ENCODE measurements around the gene FANCE.
"Not testable (repeated sequence)": the region's sequence is repeated elsewhere in the genome, so short reads cannot be mapped to it uniquely, and the experiment has no call there.

The FANCE gene

DNA sequence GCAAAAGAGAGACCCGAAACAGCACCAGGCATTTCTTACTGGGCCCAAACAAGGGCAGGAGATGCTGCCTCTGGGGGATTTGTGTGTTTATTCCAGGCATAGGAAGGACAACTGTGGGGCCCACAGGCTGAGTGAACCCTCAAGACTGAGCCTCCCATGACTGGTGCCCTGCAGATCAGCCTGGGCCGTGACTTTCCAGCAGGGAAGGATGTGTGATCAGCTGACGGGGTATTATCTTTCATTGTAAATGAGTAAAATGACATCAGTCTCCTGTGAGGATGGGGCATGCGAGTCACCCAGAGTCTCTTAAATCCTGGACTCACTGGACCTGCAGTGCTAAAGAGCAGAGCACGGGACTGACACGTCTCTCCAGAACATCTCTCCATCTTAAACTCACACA is 48.6 kb downstream of the FANCE start:
- FAIRE-seq = no peak

DNA sequence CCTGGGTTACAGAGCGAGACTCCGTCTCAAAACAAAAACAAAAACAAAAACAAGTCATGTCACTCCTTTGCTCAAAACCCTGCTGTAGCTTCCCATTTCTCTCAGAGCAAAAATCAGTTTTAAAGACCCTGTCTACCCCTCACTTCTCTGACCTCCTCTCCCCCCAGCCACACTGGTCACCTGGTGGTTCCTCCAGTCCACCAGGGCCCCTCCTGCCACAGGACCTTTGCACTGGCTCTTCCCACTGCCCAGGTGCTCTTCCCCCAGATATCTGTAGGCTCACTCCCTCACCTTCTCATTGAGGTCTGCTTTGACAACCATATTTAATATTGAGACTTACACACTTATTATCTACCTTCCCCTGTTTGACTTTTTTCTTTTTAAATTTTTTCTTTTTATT is 49.6 kb downstream of the FANCE start:
- FAIRE-seq = no peak

DNA sequence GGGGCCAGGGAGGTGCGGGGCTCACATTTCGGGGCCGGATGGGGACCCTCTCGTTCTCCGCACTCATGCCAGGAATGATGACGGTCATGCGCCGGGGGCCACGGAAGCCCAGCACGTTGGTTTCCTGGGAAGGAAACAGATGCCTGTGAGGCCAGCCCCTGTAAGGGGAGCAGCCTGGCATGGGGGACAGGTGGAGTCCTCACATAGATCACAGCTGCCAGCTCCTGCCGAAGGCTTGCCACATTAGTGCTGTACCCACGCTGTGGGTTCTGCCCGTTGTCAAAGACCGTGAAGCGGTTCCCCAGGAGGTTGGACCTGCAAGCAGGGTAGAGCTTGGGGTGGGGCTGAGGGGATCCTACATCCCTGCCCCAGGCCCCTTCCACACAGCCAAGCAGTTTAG is 51.4 kb downstream of the FANCE start:
- FAIRE-seq = no peak

DNA sequence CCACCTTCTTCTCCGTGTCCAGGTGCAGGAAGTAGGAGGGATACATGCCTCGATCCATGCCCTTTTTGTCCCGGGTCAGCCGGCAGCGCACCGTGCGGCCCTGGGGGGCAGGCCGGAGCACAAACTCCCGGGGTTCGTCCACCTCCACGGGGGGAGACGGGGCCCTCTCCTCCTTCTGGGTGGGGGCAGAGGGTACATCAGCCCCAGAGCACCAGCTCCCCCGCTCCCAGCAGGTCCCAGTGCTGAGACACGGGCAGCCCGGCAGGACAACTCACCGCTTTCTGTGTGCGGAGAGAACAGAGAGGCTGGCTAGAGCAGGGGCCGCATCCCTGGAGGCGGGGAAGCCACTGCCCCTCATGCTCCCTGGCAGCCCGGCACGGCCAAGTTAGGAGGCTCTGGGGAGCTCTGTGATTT is 53.9 kb downstream of the FANCE start:
- FAIRE-seq = no peak

DNA sequence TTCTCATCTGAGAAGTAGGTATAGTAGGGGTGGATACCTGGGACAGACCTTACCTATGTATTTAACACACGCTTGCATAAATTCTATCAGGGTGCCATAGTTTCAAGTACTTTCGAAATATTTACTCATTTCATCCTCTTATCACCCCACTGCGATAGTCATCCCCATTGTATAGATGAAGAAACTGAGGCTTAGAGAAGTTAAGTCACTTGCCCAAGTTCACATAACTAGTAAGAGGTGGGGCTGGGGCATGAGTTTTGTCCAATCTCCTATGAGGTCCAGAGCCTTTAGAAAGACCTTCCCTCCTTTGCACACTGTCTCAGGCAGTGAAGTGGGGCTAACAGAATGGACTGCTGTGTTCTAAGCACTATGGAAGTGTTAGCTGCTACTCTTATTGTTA is 54.4 kb downstream of the FANCE start:
- no peak for FAIRE-seq

DNA sequence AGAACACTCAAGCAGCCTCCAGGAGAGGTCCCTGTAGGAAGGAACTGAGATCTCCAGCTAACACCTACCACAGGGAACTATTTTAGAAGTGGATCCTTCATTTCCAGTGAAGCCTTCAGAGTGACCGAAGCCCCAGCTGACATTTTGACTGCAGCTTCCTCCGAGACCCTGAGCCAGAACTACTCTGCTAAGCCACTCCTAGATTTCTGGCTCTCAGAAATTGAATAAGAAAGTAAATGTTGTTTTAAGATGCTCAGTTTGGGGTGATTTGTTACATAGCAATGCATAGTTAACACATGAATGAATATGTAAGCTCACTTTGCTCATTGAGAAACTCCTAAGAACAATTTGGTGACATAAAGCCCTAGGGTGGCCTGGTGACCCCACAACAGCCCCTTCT is 55.1 kb downstream of the FANCE start:
- peak; percentile 48 for FAIRE-seq

DNA sequence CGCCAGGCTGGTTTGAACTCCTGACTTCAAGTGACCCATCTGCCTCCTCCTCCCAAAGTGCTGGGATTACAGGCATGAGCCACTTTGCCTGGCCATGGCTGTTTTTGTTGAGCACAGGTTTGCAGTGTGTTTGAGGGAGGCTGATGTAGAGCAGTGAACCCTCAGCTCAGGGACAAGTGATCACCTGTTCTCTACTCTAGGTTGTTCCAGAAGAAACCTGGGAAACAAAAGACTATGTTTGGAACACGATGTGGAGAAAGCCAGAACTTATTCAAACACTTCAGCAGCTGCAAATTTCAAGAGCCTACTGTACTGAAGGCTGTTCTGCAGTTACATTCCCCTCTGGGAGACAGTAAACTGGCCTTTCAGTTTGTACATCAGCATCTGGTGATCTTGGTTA is 55.9 kb downstream of the FANCE start:
- no peak for FAIRE-seq

DNA sequence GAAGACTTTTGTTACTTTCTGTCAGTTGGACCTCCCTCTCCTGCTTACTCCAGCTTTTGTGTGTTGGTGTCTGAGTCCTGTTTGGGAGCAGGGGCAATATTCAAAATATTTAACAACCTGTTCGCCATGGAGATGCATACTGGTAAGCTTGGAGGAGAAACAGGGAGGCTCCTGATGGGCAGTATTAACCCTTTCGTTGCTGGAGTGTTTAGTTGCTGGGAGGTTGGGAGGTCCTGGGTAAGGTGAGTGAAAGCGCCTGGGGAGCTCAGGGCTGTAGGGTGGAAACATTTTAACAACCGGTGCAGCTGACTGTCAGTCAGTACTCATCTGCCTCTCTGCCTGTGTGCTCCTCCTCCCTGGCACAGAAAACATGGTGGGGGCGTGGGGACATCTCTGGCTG is 56.4 kb downstream of the FANCE start:
- FAIRE-seq = no peak

DNA sequence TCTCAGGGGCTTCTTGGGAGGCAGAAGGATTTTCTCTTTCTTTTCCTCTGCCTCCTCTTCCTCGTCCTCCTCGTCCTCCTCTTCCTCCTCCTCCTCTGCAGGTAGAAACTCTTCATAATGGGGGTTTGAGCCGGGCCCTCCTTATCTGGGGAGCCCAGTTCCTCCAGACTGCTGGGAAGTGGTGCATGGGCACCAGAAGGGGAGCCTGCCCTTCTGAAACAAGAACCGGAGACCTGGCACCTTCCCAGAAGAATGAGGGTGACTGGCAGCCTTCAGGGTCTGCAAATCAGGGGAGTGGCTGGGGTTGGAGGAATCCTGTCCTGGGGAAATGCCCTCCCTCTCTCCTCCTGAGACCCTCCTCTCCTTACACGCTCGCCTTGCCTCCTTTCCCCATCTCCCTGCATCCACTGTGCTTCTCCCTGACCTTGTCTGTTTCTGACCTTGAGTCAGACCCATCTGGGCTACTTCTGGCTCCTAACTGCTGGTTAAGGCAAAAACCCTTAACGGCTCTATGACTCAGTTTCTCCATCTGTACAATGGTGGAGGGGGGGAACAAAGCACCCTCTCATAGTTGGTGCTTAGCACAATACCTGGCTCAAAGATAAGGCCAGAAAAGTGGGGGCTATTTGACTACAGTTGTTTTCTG is 58.9 kb downstream of the FANCE start:
- no peak for FAIRE-seq

DNA sequence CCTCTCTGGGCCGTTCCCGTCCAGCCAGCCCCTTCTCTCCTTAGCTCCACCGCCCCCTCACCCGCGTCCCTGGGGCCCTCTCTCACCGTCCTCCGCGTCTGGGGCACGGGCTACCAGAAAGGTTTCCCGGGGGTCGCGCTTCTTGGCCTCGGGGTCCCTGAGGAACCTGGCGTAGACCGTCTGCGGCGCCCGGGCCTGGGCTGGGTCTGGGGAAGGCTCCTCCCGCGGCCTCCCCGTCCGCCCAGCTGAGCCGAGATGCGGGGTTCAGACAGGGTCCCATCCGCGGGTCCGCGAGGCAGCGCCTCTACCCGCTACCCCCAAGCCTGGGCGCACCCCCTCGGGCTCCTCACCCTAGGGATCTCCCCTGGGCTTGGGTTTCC is 59.4 kb downstream of the FANCE start:
- no peak for FAIRE-seq

DNA sequence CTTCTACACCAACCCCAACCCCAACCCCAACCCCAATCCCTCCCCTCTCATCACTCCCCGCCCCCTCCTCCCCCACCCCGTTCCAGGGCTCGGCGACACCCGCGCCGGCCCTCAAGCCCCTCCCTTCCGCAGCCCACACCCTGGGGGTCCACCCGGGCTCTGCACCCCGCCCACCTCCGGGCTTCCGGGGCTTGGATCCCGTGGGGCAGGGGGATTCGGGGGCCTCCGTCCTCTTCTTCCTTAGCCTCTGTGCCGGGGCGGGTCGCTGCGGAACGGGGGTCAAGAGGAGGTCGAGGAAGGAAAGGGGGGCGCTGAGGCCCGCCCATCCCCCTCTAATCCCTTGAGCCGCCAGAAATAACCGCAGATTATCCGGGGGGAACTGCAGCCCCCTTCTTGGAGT is 59.9 kb downstream of the FANCE start:
- no peak for FAIRE-seq

DNA sequence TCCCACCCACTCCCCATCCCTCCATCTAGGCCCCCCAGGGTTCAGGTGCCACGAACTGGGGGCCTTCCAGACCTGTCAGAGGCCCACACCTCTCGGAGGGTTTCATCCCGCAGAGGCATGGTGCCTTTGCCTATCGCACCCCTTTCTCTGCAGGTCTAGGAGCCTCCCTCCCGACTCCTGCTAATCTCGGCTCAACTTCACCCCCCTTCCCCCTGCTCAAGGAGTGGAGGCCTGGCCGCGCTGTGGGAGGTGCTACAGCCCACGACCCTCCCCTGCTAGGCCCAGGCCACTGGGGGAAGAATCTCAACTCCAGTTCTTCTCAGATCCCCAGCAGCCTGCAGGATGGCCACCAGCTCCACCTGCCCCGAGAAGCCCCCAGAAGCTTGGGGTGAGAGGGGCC is 60.6 kb downstream of the FANCE start, which contains the start of gene TULP1:
TULP1 (minus strand) TSS at position 157 of the 400 bp plus-strand sequence; CDS start at position 119, 38 bp downstream.
- no peak for FAIRE-seq

DNA sequence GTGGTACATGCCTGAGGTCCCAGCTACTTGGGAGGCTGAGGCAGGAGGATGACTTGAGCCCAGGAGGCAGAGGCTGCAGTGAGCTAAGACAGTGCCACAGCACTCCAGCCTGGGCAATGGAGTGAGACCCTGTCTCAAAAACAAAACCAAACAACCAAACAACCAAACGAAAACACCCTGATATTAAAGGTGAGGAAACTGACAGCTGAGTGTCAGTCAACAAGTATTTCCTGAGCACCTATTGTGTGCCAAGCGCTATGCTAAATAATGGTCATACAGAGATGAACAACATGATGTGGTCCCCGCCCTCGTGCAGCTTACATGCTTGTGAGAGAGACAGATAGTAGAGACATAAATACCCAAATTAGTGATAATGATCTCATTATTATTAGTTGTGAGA is 62.4 kb downstream of the FANCE start:
- FAIRE-seq = no peak

DNA sequence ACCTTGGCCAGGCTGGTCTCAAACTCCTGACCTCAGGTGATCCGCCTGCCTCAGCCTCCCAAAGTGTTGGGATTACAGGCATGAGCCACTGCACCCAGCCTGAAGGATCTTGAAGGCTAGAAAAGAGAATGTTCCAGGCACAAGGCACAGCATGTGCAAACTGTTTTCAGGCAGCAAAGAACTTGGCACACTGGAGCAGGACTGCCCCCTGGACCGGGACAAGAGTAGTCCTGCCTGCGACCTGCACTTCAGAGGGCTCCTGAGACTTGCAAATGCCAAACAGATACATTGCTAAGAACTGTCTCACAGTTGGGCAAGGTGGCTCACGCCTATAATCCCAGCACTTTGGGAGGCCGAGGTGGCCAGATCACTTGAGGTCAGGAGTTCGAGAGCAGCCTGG is 63.8 kb downstream of the FANCE start:
- FAIRE-seq = not testable (repeated sequence)

Data from G401.6 (cell line).